GM18868 (cell line): Measurements from ENCODE around the gene SYNRG.

Experiments used
- ATAC-seq: cut with Tn5 transposase; IDR thresholded peaks from one replicate; pipeline ENCODE4 v1.9.1; 2021; ENCODE audit warnings: mild to moderate bottlenecking, moderate library complexity; ENCODE audit not compliant: unreplicated experiment

SYNRG gene

DNA sequence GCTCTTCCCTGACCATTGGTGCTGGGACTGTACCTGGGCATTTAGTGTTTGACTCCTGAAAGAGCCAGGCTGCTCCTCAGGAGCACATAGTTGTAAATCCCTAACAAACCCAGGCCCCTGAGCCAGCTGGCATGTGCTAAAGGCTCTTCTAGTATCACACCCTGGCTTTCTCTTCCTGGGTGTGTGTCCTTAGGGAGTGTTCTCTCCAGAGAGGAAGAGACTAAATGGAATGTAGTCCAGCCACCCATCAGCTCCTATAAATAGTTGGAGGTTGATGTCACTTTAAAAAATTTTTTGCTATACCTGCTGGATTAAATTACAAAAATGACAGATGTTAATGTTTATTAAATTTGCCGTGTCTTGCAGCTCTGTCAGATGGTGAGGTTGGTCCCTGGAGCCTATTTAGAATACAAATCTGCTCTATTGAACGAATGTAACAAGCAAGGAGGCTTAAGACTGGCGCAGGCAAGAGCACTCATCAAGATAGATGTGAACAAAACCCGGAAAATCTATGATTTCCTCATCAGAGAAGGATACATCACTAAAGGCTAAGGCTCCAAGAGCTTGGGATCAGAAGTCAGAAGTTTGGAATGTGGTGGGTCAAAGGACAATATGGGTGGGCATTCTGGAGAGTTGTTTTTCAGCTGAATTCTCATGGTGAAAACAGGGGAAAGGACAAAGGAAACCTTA lies 132.6 kb downstream of the SYNRG start:
- ATAC-seq: no peak

GRCh38 chr17:37475731-37476420 lies 133.3 kb downstream of the SYNRG start:
- ATAC-seq: no peak

DNA sequence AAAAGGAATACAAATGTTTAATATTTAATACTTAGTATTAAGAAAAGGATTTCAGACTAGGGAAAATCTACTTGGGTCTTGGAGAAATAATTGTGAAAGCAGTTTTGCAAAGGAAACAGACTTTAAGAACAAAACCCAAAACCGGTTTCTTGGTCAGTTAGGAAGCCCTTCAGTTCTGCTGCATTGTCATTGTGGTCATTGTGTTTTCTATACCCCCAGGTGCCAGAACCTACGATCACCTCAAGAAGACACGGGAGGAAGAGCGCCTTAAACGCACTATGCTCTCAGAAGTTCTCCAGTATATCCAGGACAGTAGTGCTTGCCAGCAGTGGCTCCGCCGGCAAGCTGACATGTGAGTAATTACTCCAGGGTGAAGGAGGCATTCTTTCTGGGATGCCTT lies 139.0 kb downstream of the SYNRG start:
- no peak for ATAC-seq

DNA sequence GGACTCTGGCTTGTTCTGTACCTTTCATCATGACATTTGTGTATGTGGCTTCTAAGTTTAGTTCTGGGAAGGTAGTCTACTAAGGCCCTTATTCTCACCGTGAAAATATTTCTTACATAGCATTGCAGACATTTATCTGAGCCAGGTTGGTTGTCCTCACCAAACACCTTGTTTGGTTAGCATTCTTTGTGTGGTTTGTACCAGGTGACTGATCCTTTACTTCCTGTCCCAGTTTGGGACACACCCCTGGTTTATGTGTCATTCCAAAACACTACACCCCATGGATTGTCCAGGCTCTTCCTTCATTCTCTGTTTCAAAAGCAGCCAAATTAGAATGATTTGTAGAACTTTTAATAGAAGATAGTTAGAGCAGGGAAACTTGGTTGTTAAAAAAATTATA lies 142.7 kb downstream of the SYNRG start:
- ATAC-seq: no peak

DNA sequence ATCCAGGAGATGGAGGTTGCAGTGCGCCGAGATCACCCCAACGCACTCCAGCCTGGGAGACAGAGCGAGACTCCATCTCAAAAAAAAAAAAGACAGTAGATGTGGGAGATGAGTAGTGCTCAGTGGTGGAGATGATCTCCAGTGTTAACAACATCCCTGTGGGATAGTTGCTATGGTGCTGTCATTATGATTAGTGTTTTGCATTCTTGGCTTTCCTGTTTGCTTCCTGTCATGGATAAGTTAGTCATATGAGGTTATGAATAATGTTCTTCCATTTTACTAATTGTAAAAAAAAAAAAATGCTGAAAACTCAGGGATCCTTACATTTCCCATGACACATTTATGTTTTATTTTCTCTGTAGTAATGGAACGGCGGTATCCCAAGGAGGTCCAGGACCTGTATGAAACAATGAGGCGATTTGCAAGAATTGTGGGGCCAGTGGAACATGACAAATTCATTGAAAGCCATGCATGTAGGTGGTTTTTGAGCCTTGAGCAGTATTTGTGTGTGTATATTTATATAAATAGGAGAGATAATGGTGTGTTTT lies 144.1 kb downstream of the SYNRG start:
- ATAC-seq: no peak
